GM19099 (cell line): ENCODE data around the gene GOLIM4.
A peak's percentile ranks its signal among the peaks of the same experiment; 100 is the strongest.

Source experiments
- POLR2A ChIP-seq: IDR thresholded peaks from 3 replicates; pipeline ENCODE4 v1.6.1; 2011; ENCODE audit warnings: low read depth; ENCODE audit not compliant: insufficient read length; ENCODE audit errors: extremely low read depth

The GOLIM4 gene, protein sequence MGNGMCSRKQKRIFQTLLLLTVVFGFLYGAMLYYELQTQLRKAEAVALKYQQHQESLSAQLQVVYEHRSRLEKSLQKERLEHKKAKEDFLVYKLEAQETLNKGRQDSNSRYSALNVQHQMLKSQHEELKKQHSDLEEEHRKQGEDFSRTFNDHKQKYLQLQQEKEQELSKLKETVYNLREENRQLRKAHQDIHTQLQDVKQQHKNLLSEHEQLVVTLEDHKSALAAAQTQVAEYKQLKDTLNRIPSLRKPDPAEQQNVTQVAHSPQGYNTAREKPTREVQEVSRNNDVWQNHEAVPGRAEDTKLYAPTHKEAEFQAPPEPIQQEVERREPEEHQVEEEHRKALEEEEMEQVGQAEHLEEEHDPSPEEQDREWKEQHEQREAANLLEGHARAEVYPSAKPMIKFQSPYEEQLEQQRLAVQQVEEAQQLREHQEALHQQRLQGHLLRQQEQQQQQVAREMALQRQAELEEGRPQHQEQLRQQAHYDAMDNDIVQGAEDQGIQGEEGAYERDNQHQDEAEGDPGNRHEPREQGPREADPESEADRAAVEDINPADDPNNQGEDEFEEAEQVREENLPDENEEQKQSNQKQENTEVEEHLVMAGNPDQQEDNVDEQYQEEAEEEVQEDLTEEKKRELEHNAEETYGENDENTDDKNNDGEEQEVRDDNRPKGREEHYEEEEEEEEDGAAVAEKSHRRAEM

DNA sequence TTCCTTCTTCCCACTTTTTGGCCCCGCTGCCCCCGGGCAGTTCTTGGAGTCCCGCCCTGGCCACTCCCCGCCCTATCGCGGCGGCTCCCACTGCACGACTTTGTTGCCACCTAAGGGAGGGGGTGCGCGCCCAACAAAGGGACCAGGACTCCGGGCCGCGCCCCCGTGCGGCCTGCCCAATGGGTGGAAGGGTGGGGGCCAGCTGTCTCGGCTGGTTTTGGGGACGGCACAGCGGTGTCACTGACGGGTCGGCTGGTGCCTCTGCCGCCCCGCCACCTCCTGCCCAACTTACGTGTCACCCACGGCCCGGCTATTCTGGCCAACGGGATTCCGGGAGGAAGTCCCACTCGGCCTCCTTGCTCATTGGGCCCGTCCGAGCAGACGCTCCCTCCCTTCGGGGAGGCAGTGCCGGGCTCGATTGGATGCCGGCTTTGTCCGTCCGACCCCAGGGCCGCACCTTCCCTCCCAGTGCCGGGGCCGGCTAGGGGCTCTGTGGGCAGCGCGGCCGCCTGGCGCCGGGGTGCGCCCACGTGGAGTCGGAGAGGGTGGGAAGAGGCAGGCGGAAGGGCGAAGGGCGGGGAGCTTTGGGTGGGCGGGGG is at the start of gene GOLIM4:
GOLIM4 (minus strand) TSS at position 314 of the 599 bp plus-strand sequence. CDS start 639 bp downstream, outside the sequence.
- peak; percentile 56 for TF ChIP-seq POLR2A

DNA sequence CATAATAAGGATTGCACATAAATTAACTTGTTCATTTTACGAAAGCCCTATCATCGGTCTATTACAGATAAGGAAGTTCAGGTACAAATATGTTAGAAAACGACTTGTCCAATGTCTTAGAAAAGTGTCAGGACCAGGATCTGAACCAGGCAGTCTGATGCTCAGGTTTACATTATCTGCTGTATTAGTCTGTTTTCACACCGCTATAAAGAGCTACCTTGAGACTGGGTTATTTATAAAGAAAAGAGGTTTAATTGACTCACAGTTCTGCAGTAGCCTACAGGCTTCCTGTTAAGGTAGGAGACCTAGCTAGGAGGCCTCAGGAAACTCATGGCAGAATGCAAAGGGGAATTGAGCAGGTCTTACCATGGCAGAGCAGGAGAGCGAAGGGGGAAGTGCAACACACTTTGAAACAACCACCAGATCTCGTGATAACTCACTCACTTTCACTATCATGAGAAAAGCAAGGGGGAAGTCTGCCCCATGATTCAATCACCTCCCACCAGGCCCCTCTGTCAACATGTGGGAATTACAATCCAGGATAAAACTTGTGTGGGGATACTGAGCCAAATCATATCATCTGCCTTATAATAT is 45.8 kb upstream of the GOLIM4 start:
- no peak for TF ChIP-seq POLR2A

DNA sequence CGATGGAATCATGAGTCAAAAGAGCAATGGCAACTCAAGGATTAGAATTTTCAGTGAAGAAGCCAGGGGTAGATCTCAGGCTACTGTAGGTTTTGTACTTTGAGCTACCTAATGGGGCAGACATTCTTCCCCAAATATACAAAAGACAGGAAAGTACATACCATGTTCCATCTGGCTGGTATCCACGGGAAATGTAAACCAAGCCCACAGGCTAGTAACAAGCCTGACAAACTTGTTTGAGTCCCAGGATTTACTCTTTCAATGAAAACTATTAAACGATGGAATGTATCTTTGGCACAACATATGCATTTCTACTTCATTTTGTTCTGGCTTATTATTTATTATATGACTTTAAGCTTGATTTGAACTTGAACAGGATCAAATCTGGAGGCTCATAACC is 44.2 kb upstream of the GOLIM4 start:
- TF ChIP-seq POLR2A = no peak

DNA sequence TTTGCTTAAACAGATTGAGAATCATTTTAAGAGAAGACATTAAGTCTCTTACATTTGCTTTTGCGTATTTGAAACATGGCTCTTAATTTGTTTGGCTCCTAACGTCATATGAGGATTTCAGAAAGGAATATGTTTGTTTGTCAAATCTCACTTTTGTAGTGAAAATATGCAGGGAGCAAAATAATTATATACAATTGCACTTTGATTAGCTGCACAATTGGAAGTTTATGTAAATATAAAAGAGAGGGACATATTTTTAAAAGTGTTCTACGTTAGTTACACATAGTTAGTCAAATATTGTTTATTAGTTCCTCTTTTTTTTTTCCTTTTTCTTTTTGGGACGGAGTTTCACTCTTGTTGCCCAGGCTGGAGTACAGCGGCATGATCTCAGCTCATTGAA is 42.7 kb upstream of the GOLIM4 start:
- no peak for TF ChIP-seq POLR2A

DNA sequence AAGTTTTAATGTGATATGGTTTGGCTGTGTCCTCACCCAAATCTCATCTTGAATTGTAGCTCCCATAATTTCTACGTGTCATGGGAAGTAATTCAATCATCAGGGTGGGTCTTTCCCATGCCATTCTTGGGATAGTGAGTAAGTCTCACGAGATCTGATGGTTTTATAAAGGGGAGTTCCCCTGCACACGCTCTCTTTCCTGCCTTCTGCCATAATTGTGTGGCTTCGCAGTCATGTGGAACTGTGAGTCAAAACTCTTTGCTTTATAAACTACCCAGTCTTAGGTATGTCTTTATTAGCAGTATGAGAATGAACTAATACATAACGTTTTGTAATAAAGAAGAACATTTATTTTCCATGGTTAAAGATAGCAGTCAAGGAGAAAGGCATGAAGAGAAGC is 39.2 kb upstream of the GOLIM4 start:
- no peak for TF ChIP-seq POLR2A

DNA sequence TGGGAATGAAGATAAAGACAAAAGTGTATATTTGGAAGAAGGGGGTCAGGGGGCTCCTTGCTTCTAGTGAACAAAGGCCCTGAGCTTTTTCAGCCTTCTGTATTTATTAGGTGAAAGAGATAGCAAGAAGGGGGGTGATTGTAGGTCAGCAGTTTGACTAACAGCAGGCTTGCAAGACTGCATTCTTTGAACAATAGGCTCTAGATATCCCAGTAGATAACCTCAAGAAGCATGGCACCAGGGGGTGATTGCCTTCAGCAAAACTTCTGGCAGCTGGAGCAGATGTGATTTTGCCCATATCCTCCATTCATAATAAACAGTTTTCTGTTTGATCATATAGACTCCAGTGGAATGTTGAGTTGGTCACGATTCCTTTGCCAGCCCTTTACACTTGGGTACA is 31.7 kb upstream of the GOLIM4 start:
- TF ChIP-seq POLR2A = no peak

DNA sequence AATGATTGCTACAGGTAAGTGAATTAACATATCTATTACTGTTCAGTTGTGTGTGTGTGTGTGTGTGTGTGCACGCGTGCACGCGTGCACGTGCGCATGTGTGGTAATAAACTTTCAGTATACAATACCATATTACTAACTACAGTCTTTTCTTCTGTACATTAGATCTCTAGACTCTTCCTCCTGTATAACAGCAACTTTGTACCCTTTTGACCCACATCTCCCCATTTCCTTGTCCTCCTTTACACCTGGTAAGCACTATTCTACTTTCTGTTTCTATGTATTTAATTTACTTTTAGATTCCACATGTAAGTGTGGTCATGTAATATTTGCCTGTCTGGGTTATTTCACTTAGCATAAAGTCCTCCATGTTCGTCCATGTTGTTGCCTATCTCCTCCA is 29.1 kb upstream of the GOLIM4 start:
- no peak for TF ChIP-seq POLR2A

DNA sequence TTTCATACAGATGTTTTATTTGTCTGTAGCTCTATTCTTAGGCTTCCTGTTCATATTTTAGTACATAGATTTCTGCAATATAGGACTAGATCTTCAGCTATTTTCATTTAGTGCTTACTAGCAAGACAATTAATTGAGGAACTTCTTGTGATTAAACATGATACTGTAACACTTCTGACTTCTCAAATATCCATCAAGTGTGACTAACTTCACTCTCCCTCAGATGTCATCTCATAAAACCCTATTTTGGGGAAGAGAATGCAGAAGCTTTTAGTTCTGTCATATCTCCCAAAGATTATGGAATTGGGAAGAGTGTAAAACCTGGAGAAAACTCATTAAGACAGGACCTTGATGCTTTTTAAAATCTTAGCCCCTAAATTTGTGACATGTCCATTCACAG is 28.6 kb upstream of the GOLIM4 start:
- no peak for TF ChIP-seq POLR2A

DNA sequence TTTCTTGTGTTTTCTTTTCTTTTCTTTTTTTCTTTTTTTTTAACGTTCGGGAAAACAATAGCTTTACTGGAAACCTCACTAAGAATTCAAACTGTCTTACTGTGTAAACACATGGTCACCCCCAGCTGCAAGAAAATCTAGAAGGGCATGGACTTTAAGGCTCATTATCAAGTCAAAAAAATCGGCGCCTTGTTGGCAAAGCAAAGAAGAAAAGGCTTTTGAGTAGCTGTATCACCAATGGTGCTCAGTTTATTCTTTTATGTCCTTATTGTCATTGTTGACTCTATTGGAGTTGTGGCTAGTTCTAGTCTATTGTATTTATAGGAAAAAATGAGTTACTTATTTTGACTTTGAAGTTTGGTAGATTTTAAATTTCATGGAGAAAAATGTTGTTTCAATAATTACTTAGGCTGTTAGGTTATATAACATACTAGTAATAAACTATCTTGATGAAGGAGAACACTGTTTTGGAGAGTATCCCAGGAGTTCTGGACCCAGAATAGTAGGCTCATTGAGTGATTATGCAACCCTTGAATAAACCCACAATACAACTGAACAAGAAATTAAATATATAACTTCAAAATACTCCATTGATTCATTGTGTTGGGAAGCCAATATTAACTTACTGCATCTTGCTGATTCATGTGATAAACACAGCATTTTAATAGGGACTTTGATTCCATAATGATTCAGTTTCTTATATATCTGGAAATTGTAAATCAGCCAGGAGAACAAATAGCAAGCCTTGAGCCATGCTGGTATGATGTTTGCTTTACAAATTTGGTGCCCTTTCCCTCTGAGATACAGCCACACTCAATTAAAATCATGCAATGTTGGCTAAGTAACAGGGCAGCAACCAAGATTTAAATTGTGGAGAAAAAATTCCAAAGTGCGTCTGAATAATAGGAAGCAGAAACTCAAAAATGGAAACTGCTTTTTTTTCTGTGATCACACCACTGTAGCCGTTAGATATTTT is 27.8 kb upstream of the GOLIM4 start:
- TF ChIP-seq POLR2A = no peak

DNA sequence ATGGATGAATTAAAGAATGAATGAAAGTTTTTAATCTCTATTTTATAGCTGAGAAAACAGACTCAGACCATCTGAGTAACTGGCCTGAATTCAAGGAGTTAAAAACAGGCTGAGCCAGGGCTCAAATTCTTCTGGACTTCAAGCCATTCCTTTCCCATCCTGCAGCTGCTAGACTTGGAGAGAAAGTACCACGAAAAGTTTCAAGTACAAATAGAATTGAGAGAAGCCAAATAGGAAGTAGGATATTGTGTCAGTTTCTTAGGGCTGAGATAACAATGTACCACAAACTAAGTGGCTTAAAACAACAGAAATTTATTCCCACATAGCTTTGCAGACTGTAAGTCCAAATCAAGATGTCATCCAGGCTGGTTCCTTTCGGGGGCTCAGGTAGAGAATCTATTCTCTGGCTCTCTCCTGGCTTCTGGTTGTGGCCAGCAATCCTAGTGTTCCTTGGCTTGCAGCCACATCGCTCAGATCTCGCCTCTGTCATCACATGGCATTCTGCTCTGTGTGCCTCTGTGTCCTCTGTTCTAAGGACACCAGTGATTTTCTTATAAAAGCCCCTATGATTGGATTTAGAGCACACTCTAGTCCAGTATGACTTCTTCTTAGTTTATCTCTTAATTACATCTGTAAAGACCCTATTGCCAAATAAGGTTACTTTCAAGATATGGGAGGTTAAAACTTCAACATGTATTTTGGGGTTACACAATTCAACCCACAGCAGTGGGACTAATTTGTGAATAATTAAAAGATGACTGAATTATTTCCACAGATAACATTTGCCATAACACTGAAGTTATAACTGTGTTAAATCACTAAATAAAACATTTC is 25.7 kb upstream of the GOLIM4 start:
- no peak for TF ChIP-seq POLR2A

DNA sequence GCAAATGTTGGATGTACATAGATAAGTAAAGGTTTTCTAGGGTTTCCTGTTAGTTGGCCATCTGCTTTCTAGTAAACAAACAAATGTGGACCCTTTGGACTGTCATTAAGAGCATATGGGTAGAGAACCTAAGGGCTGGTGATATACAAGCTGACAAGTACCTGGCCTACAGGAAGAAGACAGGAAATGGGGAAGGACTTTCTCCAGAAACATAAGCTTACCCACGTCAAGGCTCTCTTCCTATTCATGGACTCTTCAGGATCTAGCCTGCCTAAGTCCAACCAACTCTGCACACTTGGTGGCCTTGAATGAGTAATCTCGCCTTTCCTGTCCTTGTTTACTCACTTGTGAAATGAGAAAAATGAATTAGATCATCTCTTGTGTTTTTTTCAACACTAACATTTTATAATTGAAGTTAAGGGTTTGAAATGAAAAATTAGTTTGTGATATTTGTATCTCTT is 22.2 kb upstream of the GOLIM4 start:
- no peak for TF ChIP-seq POLR2A

DNA sequence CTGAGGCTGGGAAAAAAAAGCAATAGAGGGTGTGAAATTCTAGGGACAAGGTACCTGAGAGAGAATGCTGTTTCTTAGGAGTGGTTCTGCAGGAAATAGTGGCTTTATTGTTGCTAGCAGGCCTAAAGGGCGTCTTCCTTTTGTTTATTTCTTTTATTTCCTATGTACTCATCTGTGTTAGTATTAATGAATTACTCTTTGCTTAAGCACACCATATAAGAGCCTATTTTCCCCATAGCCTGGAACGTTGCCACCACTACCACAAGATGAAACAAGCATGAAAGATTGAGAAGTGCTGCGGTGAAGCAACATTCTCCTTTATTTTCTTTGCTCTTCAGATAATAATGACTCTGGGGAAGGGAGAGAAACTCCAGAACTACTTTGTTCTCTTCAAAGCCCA is 21.3 kb upstream of the GOLIM4 start:
- TF ChIP-seq POLR2A = no peak

DNA sequence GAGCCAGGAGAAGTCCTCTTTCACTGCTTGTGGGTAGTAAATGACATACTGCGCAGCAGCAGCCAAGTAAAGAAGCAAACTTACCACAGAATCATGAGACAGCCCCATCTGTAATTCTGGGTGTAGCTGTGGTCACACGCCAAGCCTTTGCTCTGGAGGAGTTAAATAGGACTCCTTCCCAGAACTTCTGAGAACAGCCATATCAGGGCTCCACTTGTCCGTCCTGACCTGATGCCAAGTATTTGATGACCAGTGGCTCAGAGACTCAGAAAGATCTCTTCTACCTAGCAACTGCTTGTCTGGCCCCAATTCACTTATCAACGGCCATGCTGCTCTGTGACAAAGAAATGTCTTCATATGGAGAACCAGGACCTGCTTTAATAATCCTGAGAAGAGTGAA is 20.6 kb upstream of the GOLIM4 start:
- TF ChIP-seq POLR2A = no peak
